GM12801 (cell line): ENCODE data around the gene AGBL1.

ENCODE experiments used
- CTCF ChIP-seq: IDR thresholded peaks from one replicate; pipeline ENCODE4 v1.5.1; 2011; ENCODE audit warnings: control low read depth; ENCODE audit not compliant: insufficient read length; ENCODE audit errors: extremely low read depth

AGBL1 gene

GRCh38 chr15:86735247-86736040 lies 655.8 kb downstream of the AGBL1 start:
- TF ChIP-seq CTCF = no peak

GRCh38 chr15:86741917-86742316 lies 662.2 kb downstream of the AGBL1 start:
- TF ChIP-seq CTCF = no peak

GRCh38 chr15:86743283-86743903 lies 663.7 kb downstream of the AGBL1 start:
- no peak for TF ChIP-seq CTCF

GRCh38 chr15:86744198-86744780 lies 664.6 kb downstream of the AGBL1 start:
- no peak for TF ChIP-seq CTCF

- TF ChIP-seq CTCF = no peak
Measured at GRCh38 chr15:86751116-86751515, 671.4 kb downstream of the AGBL1 start.

GRCh38 chr15:86754846-86755245 lies 675.2 kb downstream of the AGBL1 start:
- no peak for TF ChIP-seq CTCF

GRCh38 chr15:86756688-86757087 lies 677.0 kb downstream of the AGBL1 start:
- TF ChIP-seq CTCF = no peak
